ENCODE measurements around the gene UNC13B.

Gene UNC13B

GRCh38 chr9:35288778-35289177 lies 127.0 kb downstream of the UNC13B start:
- no peak overlapping the region for H3K27ac Mint-ChIP-seq
- DNase-seq (no peak), ATAC-seq (replicated peaks) (no peak)
- no peak overlapping the region for H3K4me3 Mint-ChIP-seq
- peaks cover 26 to 28% of the 10 kb centered on the region in 2 donors for H3K27me3 Mint-ChIP-seq
- peaks cover 0 to 2% of the 10 kb centered on the region in 2 donors for H3K9me3 Mint-ChIP-seq
- H3K4me1 Mint-ChIP-seq = no peaks in the 10 kb centered on the region
- H3K36me3 Mint-ChIP-seq = peaks cover 0 to 2% of the 10 kb centered on the region in 2 donors

- no peak for DNase-seq
- no peak for ATAC-seq (replicated peaks)
- H3K4me3 Mint-ChIP-seq = no peak overlapping the region
- H3K27me3 Mint-ChIP-seq = peaks cover 18 to 20% of the 10 kb centered on the region in 2 donors
- H3K4me1 Mint-ChIP-seq = no peaks in the 10 kb centered on the region
- no peaks in the 10 kb centered on the region for H3K9me3 Mint-ChIP-seq
- no peaks in the 10 kb centered on the region for H3K36me3 Mint-ChIP-seq
- H3K27ac Mint-ChIP-seq = no peak overlapping the region
Observed at GRCh38 chr9:35293376-35293964, 131.7 kb downstream of the UNC13B start.

GRCh38 chr9:35294066-35294465 lies 132.3 kb downstream of the UNC13B start:
- Mint-ChIP-seq H3K4me1 (no peaks in the 10 kb centered on the region), H3K27ac (no peak overlapping the region), H3K9me3 (no peaks in the 10 kb centered on the region), H3K27me3 (peaks cover 18 to 20% of the 10 kb centered on the region in 2 donors), H3K4me3 (no peak overlapping the region), H3K36me3 (no peaks in the 10 kb centered on the region)
- ATAC-seq (replicated peaks) (no peak), DNase-seq (no peak)

GRCh38 chr9:35294556-35294955 lies 132.7 kb downstream of the UNC13B start:
- H3K27ac Mint-ChIP-seq = no peak overlapping the region
- DNase-seq (no peak), ATAC-seq (replicated peaks) (no peak)
- no peaks in the 10 kb centered on the region for H3K9me3 Mint-ChIP-seq
- no peak overlapping the region for H3K4me3 Mint-ChIP-seq
- H3K4me1 Mint-ChIP-seq = no peaks in the 10 kb centered on the region
- H3K36me3 Mint-ChIP-seq = no peaks in the 10 kb centered on the region
- peaks cover 18 to 20% of the 10 kb centered on the region in 2 donors for H3K27me3 Mint-ChIP-seq

- Mint-ChIP-seq H3K4me1 (no peaks in the 10 kb centered on the region), H3K9me3 (no peaks in the 10 kb centered on the region), H3K27me3 (peaks cover 22% of the 10 kb centered on the region in 2 donors), H3K27ac (no peak overlapping the region), H3K36me3 (no peaks in the 10 kb centered on the region), H3K4me3 (no peak overlapping the region)
- no peak for DNase-seq
- no peak for ATAC-seq (replicated peaks)
Observed at GRCh38 chr9:35295369-35296036, 133.7 kb downstream of the UNC13B start.

- no peak for ATAC-seq (replicated peaks)
- Mint-ChIP-seq H3K27me3 (peaks cover 47 to 51% of the 10 kb centered on the region in 2 donors), H3K4me1 (peaks cover 0 to 5% of the 10 kb centered on the region in 2 donors), H3K9me3 (no peaks in the 10 kb centered on the region), H3K4me3 (no peak overlapping the region), H3K27ac (no peak overlapping the region), H3K36me3 (no peaks in the 10 kb centered on the region)
- no peak for DNase-seq
Observed at GRCh38 chr9:35303567-35303966, 141.8 kb downstream of the UNC13B start.

- H3K9me3 Mint-ChIP-seq = no peaks in the 10 kb centered on the region
Observed at GRCh38 chr9:35306283-35306682, 144.5 kb downstream of the UNC13B start.

GRCh38 chr9:35308316-35308715 lies 146.5 kb downstream of the UNC13B start:
- ATAC-seq (replicated peaks) = no peak
- no peak overlapping the region for H3K27ac Mint-ChIP-seq
- no peaks in the 10 kb centered on the region for H3K36me3 Mint-ChIP-seq
- H3K27me3 Mint-ChIP-seq = peaks cover 42 to 43% of the 10 kb centered on the region in 2 donors
- peaks cover 0 to 5% of the 10 kb centered on the region in 2 donors for H3K4me1 Mint-ChIP-seq
- no peak overlapping the region for H3K4me3 Mint-ChIP-seq
- H3K9me3 Mint-ChIP-seq = no peaks in the 10 kb centered on the region
- DNase-seq = no peak

More at GRCh38 chr9:35306283-35306682, 144.5 kb downstream of the UNC13B start:
- H3K27ac Mint-ChIP-seq = no peak overlapping the region
- peaks cover 0 to 5% of the 10 kb centered on the region in 2 donors for H3K4me1 Mint-ChIP-seq
- no peak for DNase-seq
- no peak for ATAC-seq (replicated peaks)
- no peak overlapping the region for H3K4me3 Mint-ChIP-seq
- peaks cover 38 to 46% of the 10 kb centered on the region in 2 donors for H3K27me3 Mint-ChIP-seq
- H3K36me3 Mint-ChIP-seq = no peaks in the 10 kb centered on the region

- DNase-seq = no peak
- H3K27me3 Mint-ChIP-seq = peaks cover 16 to 17% of the 10 kb centered on the region in 2 donors
- no peaks in the 10 kb centered on the region for H3K9me3 Mint-ChIP-seq
- no peaks in the 10 kb centered on the region for H3K36me3 Mint-ChIP-seq
- H3K4me1 Mint-ChIP-seq = no peaks in the 10 kb centered on the region
- no peak for ATAC-seq (replicated peaks)
- H3K4me3 Mint-ChIP-seq = no peak overlapping the region
- H3K27ac Mint-ChIP-seq = no peak overlapping the region
Observed at GRCh38 chr9:35311891-35312639, 150.3 kb downstream of the UNC13B start.

GRCh38 chr9:35313460-35313859 lies 151.7 kb downstream of the UNC13B start:
- no peak for DNase-seq
- H3K4me3 Mint-ChIP-seq = no peak overlapping the region
- H3K27ac Mint-ChIP-seq = no peak overlapping the region
- H3K27me3 Mint-ChIP-seq = peaks cover 5 to 11% of the 10 kb centered on the region in 2 donors
- no peaks in the 10 kb centered on the region for H3K4me1 Mint-ChIP-seq
- ATAC-seq (replicated peaks) = no peak
- H3K36me3 Mint-ChIP-seq = no peaks in the 10 kb centered on the region
- no peaks in the 10 kb centered on the region for H3K9me3 Mint-ChIP-seq

- Mint-ChIP-seq H3K4me3 (no peak overlapping the region), H3K4me1 (no peaks in the 10 kb centered on the region), H3K9me3 (no peaks in the 10 kb centered on the region)
Observed at GRCh38 chr9:35313916-35314315, 152.1 kb downstream of the UNC13B start.

GRCh38 chr9:35318741-35319140 lies 156.9 kb downstream of the UNC13B start:
- no peaks in the 10 kb centered on the region for H3K27me3 Mint-ChIP-seq
- no peak overlapping the region for H3K4me3 Mint-ChIP-seq
- H3K36me3 Mint-ChIP-seq = no peaks in the 10 kb centered on the region
- DNase-seq (no peak), ATAC-seq (replicated peaks) (no peak)
- H3K4me1 Mint-ChIP-seq = peaks cover 5 to 8% of the 10 kb centered on the region in 2 donors
- H3K27ac Mint-ChIP-seq = no peak overlapping the region
- no peaks in the 10 kb centered on the region for H3K9me3 Mint-ChIP-seq

More at GRCh38 chr9:35313916-35314315, 152.1 kb downstream of the UNC13B start:
- no peak for DNase-seq
- ATAC-seq (replicated peaks) = no peak
- peaks cover 5 to 11% of the 10 kb centered on the region in 2 donors for H3K27me3 Mint-ChIP-seq
- no peaks in the 10 kb centered on the region for H3K36me3 Mint-ChIP-seq
- no peak overlapping the region for H3K27ac Mint-ChIP-seq

- peak in 1 of 2 donors; percentile 20 for ATAC-seq (replicated peaks)
- H3K4me3 Mint-ChIP-seq = no peak overlapping the region
Observed at GRCh38 chr9:35322075-35322885, 160.5 kb downstream of the UNC13B start.

GRCh38 chr9:35324966-35325365 lies 163.2 kb downstream of the UNC13B start:
- no peak for ATAC-seq (replicated peaks)
- H3K4me3 Mint-ChIP-seq = no peak overlapping the region
- H3K27me3 Mint-ChIP-seq = peaks cover 7% of the 10 kb centered on the region in 2 donors
- H3K9me3 Mint-ChIP-seq = no peaks in the 10 kb centered on the region
- no peaks in the 10 kb centered on the region for H3K36me3 Mint-ChIP-seq
- H3K4me1 Mint-ChIP-seq = peaks cover 5 to 8% of the 10 kb centered on the region in 2 donors
- no peak overlapping the region for H3K27ac Mint-ChIP-seq
- no peak for DNase-seq

More at GRCh38 chr9:35322075-35322885, 160.5 kb downstream of the UNC13B start:
- peaks cover 5 to 8% of the 10 kb centered on the region in 2 donors for H3K4me1 Mint-ChIP-seq
- H3K27ac Mint-ChIP-seq = no peak overlapping the region
- no peaks in the 10 kb centered on the region for H3K27me3 Mint-ChIP-seq
- H3K36me3 Mint-ChIP-seq = no peaks in the 10 kb centered on the region
- no peak for DNase-seq
- no peaks in the 10 kb centered on the region for H3K9me3 Mint-ChIP-seq
